Activated CD4-positive, CD25-positive, alpha-beta regulatory T cell treated with anti-CD3 and anti-CD28 coated beads, Interleukin-2, amount 50 U/mL, for 72 hours (primary cell): Measurements from ENCODE around the gene CYP24A1.

Experiments
- DNase-seq: peaks from one replicate; pipeline ENCODE4 v3.0.0; 2021

CYP24A1 gene

DNA sequence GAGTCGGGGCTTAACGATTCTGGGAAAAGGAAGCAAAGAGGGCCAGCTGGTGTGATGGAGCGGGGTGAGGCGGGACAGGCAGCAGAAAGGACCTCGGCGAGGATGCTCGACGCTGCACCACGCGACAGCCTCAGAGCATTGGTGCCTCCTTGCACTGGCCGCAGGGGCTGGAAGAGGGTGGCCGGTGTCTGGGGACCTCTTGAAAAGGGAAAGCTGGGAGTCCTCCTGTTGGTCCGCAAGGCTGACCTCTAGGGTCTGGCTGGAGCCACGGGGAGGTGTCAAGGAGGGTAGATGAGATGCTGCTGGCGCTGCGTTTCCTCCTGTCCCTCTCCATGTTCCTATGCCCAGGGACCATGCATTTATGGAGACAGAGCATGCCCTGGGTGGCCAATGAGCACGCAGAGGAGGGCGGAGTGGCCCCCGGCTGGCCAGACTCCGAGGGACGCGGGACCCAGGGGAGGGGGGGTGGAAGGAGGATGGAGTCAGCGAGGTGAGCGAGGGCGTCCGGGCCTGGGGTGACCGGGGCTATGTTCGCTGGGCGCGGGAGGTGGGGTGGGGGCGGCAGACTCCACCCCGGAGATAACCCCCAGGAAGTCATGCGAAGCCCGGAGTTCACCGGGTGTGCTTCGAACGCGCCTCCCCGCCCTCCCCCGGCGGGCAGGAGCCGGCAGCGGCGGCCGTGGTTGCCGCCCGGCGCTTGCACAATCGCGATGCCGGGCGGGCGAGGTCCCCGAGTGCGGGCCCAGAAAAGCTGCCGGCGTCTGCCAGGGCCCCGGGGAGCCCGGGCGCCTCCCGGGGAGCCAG is at the start of gene CYP24A1:
TSS of gene CYP24A1 (minus strand) at position 334 of the 804 bp plus-strand sequence. CDS start 407 bp downstream, outside the sequence.
- no peak for DNase-seq

DNA sequence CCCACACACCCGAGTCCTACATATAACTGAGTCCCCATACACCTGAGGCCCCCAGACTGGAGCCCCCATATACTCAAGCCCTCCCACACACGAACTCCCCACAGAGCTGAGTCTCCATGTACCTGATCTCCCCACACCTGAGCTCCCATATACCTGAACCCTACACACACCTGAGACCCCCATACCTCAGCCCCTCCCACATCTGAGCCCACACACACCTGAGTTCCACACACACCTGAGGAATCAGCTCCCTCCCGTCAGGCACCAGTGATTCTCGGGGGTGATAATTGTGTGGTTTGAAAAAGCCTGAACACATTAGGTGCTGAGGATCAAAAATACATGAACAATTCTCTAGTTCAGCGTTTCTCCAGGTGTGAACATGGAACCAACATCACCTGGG is 49.5 kb upstream of the CYP24A1 start:
- DNase-seq = no peak

DNA sequence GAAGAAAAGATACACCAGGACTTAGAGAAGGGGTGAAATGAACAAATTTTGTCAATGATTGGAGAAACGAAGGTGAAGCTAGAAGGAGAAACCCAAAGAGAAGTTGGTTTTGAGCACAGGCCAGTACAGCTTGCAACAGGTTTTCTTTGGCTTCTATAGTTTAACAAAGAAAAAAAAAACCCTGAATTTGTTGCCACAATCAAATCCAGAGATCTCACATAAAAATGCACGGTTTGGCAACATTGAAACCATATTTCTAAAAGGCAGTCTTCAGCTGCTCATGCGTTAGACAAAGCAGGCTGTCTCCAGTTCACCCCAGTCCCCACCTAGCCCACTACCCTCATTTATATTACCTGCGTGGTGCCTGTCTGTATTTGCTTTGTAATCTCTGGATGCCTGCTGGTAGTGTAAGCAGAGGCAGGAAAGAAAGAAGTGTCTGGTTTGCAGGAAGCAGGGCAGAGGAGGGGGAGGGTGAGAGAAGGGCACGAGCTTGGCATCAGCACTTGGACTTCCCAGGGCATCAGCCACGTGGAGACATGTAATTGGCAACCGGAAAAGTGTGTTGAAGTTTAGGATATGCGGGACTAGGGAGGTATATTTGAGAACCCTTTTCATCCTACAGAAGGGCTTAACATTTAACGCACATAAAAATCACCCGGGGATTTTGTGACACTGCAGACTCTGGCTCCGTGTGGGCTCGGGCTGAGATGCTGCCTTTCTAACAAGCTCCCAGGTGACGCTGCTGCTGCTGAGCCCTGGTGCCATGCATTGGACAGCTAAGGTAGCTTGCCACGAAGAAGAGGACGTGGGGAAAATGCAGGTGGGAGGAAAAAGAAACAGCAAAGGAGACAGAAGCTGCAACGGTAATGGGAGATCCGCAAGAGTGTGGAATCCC is 48.5 kb upstream of the CYP24A1 start:
- DNase-seq = no peak

DNA sequence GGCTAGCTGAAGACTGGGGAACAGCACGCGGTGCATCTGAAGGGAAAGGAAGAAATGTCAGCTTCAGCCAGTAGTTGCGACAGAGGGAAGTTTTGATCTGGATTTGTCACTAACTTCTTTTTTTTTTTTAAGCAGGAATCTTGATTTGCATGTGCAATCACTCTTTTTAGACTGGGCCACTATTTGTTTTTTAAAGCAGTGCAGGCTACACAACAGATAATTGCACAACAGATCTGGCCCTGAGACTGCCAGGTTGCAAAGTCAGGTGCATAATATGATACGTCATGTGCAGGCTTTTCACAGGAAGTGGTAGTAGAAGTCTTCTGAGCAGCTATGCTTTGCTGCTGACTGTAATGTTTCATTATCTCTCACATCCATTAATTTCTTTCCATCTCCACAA is 47.6 kb upstream of the CYP24A1 start:
- DNase-seq = no peak

DNA sequence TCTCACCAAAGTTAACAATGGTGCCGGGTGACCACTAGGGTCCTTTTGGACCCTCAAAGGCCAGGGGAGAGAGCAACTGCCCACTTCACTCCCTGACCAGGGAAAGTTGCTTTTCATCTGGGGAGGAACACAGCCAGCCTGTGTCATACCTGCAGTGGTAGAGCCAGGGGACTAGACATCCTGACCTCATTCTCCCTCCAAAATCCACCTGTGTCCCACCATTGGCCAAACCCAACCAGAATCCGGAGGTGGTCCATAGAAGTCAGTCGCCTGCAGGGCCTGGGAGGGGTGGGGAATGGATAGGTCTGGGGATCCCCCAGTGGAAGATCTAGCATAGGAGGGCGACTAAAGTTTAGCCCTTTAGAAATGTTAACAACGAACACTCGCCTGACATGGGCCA is 46.9 kb upstream of the CYP24A1 start:
- DNase-seq = no peak

DNA sequence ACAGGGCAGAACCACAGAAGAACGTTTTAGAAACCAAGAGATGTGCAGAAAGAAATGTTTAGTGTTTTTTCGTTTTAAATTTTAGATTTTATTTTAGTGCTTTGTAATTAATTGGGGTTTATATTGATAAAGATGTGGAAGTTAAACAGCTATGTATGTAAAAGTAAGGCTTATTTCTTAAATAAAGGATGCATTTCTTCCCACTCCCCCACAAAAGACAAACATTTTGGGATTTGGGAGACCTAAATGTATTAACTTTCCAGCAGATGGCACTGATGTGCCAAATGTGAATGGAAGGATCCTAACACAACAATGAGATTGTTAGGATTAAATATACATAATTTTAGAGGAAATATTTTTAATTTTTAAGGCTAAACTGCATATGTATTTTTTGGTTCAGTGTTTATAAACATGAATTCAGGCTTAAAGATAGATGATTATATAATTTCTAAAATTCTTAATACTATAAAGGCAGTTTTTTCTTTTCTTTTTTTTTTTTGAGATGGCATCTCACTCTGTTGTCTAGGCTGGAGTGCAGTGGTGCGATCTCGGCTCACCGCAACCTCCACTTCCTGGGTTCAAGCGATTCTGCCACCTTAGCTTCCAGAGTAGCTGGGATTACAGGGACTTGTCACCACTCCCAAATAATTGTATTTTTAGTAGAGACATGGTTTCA is 46.1 kb upstream of the CYP24A1 start:
- DNase-seq = no peak

DNA sequence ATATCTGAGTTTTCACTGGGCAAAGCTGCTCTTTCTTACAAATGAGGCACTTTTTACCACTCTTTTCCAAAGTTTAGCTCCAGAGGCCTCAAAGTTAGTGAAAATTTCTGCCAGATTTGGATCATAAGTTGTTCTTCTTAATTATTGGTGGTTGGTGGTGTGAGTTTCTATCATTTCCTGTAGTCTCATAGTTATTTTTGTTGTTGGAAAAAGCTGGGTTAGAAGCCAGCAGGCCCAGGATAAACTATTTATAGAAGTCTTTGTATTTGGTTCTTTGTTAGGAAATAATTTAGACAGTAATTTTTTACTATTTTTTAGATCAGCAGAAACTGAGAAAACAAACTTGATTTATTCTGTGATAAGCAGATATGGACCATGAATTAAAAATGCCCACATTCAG is 44.7 kb upstream of the CYP24A1 start:
- DNase-seq = no peak

DNA sequence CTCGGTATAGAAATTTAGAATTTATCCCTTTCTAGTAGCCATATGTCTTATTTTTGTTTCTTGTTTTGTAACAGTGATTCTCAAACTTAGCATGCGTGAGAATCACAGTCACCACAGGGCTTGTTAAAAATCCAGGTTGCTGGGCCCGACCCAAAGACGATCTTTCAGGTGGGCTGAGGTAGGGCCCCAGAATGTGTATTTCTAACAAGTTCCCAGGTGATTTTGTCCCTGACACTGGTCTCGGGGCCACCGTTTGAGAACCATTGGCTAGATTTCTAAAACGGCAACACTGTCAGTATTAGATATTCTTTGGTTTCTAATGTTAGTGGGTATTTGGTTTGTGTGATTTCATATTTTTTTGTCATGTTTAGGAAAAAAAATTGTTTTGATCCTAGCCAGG is 44.0 kb upstream of the CYP24A1 start:
- no peak for DNase-seq

DNA sequence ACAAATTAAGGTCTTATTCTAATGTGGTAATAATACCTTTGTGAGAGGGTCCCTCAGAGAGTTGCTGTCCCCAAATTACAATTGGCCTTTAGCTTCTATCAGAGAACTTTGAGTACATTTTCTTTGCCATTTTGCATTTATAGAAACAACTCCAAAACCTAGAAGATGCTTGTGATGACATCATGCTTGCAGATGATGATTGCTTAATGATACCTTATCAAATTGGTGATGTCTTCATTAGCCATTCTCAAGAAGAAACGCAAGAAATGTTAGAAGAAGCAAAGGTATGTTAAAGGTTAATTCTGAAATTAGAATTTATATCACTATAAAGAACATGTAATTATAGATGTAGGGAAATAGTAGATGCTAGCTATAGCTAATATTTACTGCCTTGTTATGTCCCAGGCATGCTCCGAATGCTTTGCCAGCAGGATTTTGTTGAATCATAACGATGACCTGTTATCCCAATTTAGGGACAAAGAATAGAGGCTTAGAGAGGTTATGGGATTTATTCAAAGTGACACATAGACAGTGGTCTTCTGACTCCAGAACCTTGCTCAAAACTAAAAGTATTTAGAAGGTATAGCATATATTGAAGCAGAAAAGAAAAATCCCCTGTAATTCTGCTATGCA is 41.5 kb upstream of the CYP24A1 start:
- DNase-seq = no peak

DNA sequence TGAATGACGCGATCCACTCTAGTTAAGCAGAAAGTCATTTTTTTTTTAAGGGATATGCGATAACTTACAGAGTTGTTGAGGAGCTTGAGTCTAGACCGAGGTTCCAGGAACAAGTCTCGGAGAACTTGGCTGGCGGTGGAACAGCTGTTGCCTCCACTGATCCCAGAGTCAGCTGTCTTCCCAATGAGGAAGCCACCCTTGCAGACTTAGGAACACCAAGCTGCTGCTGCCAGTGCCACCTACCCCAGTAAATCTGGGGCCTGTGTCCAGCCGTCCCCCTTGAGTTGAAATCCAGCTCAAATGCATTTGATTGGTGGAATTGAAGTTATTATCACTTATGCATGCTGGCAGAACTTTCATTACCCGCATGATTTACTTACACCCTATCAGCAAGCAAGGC is 40.8 kb upstream of the CYP24A1 start:
- no peak for DNase-seq

DNA sequence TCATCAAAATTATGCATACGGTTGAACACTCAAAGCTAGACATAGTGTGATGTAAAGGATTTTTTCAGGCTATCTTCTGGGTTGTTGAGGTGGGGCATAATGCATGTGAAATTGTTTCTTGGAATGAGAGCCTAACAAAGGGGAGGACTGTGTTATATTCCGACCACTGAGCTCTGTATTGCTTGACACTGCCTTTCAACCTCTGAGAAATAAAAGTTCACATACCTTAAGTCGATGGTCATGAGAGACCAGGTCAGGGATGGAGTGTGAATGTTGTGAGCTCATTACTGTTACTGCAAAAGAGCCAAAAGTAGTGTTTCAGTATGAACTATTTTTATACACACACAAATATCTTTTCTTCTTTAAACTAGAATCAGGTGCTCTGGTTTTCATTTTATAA is 39.1 kb upstream of the CYP24A1 start:
- no peak for DNase-seq

DNA sequence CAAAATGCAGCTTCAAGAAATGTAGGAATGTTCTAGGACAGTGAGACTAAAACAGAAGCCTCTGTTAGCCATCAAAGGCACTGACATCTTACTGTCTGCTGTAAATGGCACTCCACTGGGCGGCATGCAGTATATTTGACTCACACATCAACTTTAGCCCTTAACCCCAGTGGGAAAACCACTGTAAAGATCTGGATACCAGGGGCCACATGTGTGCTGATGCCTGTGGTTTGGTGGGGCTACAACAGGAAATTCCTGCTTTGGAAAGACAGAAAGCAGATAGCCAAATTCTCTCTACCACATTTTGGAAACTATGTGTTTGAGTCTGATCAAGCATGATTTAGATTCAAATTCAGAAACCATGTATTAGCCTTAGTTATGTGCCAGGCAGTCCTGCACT is 38.4 kb upstream of the CYP24A1 start:
- no peak for DNase-seq

DNA sequence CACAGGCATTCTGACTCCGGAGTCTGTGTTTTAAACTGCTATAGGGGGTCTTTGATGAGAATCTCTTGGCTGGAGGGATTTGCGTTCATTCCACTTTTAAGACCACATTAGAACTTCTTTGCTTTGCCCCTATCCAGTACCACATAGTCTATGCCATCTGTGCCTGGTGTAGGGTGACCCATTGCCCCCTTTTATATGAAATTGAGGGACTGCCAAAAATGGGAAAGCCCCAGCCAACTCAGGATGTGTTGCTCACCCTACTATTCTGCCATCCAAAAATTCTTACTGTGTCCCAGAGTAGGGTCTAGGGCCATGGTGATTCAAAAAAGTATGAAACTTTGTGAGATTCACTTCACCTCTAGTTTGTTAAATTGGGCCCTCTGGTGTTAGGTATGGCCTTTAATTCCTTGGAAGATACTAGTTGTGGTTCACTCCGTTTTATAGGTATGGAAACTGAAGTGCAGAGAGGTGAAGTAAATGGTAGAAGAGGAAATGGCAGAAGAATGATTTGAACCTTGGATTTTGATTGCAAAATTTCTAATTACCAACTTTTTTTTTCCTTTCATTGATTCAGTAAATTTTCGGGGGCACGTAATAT is 35.5 kb upstream of the CYP24A1 start:
- no peak for DNase-seq

DNA sequence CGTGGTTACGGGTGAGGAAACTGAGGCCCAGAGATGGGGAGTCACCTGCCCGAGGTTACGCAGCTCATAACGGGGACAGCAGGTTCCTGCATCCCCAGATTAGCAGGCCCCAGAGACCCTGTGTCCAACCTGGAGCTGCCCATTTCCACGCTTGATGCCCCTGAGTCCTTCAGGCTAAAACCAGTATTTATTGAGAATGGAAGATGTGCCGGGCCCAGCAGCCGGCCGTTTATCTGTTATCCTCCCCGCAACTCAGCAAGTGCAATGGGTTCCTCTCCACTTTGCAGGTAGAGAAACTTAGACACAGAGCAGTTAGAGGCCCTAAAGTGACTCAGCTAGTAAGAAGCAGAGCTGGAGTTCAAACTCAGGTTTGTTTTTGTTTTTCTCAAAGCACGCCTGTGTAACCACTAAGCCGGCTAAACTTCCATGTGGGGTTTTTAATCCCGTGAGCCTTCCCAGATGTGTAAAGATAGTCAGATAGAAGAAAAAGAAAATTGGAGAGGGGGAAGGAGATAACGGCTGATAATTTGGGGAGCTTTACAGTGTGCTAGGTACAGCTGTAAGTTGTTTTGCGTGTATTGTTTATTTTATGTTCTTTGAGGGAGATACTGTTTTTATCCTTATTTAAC is 34.9 kb upstream of the CYP24A1 start:
- no peak for DNase-seq

DNA sequence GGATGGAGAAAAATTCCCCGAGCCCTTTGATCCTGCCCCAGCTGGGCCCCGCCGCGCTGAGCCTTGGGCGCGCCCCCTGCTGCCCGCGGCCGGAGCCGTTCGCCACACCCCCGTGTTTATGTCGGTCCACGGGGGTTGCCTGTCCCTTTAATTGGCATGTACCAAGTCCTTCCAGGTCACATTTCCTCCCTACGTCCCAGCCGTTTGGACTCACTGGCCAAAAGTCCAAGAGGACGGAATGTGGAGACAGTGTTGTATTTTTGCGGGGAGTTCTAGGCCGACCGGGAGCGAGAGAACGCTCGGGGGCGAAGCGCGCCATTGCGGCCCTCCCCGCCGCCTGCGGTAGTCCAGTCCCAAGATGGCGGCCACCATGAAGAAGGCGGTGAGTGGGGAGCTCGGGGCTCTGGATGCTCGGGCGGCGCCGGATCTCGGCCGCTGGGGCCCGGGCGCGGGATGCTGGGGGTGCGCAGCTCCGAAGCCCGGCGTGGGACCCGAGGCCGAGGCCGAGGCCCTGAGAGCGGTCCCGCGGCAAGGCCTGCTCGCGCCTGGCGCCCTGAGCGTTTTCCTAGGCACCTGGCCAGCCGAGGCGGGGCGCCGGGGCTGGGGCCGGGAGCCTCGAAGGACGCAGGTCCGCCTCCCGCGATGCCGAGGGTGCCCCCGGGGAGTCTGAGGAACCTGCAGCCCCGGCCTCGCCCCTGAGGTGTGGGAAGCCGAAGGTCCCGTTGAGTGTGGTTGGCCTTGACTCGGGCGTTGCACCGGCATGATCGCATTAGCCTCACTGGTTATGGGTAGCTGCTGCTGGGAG is 34.2 kb upstream of the CYP24A1 start, which contains the start of gene PFDN4:
TSS of gene PFDN4 (plus strand) at position 345 of the 805 bp plus-strand sequence. CDS start at position 359, 14 bp downstream.
- peak; percentile 85 for DNase-seq

DNA sequence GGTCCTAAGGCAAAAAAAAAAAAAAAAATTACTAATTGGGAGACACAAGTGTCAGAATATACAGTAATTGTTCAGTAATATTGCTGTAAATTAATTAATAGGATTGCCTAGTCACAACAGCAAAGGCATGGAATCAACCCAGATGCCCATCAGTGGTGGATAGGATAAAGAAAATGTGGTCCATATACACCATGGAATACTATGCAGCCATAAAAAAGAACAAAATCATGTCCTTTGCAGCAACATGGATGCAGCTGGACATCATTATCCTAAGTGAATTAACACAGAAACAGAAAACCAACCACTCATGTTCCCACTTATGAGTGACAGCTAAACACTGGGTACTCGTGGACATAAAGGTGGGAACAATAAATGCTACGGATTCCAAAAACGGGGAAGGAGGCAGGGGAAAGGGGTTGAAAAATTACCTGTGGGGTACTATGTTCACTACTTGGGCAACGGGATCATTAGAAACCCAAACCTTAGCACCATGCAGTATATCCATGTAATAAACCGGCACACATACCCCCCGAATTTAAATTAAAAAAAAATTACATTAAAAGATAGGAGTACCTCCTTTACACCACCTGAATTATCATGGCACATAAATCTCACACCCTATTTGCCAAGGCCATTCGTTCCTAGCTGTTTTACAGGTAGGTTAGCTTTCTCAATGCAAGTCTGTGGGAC is 33.4 kb upstream of the CYP24A1 start:
- DNase-seq = no peak

DNA sequence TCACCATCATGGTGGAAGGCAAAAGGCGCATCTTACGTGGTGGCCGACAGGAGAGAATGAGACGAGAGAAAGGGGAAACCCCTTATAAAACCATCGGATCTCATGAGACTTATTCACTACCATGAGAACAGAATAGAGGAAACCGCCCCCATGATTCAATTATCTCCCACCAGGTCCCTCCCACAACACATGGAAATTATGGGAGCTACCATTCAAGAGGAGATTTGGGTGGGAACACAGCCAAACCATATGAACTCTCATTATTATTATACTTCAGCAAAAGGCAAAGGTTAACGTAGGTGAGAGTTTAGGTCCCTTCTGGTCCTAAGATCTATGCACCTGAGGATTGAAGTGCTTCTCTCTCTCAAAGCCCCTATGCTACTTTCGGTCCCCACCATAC is 31.7 kb upstream of the CYP24A1 start:
- no peak for DNase-seq

DNA sequence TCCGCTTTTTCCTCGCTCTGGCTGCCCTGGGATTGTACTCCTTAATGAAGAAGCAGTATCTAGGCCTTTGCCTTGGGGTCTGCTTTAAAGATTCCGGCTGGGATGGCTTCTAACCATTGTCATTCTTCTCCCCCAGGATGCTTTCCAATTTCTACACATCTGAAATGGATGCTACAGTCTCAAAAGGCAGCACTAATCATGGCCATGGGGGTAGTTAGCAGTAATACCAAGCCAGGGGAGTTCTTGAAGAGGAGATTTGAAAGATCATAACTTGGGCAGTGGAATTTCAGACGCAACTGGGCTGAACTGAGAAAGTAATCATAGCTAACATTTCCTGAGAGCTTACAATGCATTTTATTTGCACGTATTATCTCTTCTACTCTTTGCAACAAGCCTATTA is 30.7 kb upstream of the CYP24A1 start:
- DNase-seq = no peak

DNA sequence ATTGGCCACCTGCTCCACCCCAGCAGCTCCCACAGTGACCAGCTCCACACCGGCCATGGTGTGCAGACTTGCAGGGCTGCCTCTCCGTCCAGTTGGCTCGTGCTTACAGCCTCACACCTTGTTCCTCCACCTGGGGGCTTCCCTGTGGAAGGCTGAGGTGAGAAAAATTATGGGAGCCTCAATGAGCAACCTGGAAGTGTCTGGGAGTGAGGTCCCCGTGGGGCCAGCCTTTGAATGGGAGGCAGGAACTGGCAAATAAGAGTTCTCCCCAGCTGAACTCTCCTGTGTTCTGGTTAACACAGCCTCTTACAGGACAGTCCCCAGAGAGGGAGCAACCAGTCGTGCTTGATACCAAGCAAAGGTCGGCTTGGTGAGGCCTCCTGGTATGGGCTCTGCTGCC is 30.3 kb upstream of the CYP24A1 start:
- DNase-seq = no peak

DNA sequence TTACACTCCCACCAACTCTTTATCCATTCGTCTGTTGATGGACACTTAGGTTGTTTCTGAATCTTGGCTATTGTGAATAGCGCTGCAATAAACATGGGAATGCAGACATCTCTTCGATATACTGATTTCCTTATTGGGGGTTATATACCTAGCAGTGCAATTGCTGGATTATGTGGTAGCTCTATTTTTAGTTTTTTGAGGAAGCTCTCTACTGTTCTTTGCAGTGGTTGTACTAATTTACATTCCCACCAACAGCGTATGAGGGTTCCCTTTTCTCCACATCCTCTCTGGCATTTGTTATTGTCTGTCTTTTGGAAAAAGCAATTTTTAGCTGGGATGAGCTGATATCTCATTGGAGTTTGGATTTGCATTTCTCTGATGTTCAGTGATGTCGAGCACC is 29.5 kb upstream of the CYP24A1 start:
- no peak for DNase-seq
